ENCODE data around the gene LPIN2. TPM values are rescaled to one million over a fixed set of nuclear protein-coding genes. Genes with fewer than 3 reads are reported as not detected.

LPIN2 gene
- total RNA-seq, 1 donor from 2014 or later: 24.9 TPM

- TF ChIP-seq CTCF (IDR thresholded peaks at IDR 0.05; ENCODE audit: insufficient read depth, low read length, poor library complexity, severe bottlenecking): no peak
- H3K4me3 ChIP-seq (ENCODE audit: low read depth, low read length): no peak overlapping the region
- DNase-seq (ENCODE audit: low read depth): no peak
- no peaks in the 10 kb centered on the region for H3K27me3 ChIP-seq (ENCODE audit: control insufficient read depth, insufficient read depth, low read length)
- H3K36me3 ChIP-seq (ENCODE audit: control insufficient read depth, insufficient read depth, low read length): no peaks in the 10 kb centered on the region
These were observed 19.7 kb downstream of the LPIN2 start for GRCh38 chr18:2992995-2993877.

GRCh38 chr18:2990956-2991640, 21.8 kb downstream of the LPIN2 start:
- no peak for TF ChIP-seq CTCF (IDR thresholded peaks at IDR 0.05; ENCODE audit: insufficient read depth, low read length, poor library complexity, severe bottlenecking)
- no peaks in the 10 kb centered on the region for H3K27me3 ChIP-seq (ENCODE audit: control insufficient read depth, insufficient read depth, low read length)
- no peak for DNase-seq (ENCODE audit: low read depth)
- no peaks in the 10 kb centered on the region for H3K36me3 ChIP-seq (ENCODE audit: control insufficient read depth, insufficient read depth, low read length)
- H3K4me3 ChIP-seq (ENCODE audit: low read depth, low read length): no peak overlapping the region

GRCh38 chr18:2987876-2988790, 24.8 kb downstream of the LPIN2 start:
- Histone ChIP-seq H3K27me3 (ENCODE audit: control insufficient read depth, insufficient read depth, low read length) (no peaks in the 10 kb centered on the region), H3K4me3 (ENCODE audit: low read depth, low read length) (no peak overlapping the region), H3K36me3 (ENCODE audit: control insufficient read depth, insufficient read depth, low read length) (no peaks in the 10 kb centered on the region)
- TF ChIP-seq CTCF (IDR thresholded peaks at IDR 0.05; ENCODE audit: insufficient read depth, low read length, poor library complexity, severe bottlenecking): no peak
- DNase-seq (ENCODE audit: low read depth): no peak

GRCh38 chr18:2986150-2986865, 26.6 kb downstream of the LPIN2 start:
- Histone ChIP-seq H3K36me3 (ENCODE audit: control insufficient read depth, insufficient read depth, low read length) (no peaks in the 10 kb centered on the region), H3K4me3 (ENCODE audit: low read depth, low read length) (no peak overlapping the region), H3K27me3 (ENCODE audit: control insufficient read depth, insufficient read depth, low read length) (no peaks in the 10 kb centered on the region)
- no peak for TF ChIP-seq CTCF (IDR thresholded peaks at IDR 0.05; ENCODE audit: insufficient read depth, low read length, poor library complexity, severe bottlenecking)
- no peak for DNase-seq (ENCODE audit: low read depth)

- DNase-seq (ENCODE audit: low read depth): no peak
- Histone ChIP-seq H3K36me3 (ENCODE audit: control insufficient read depth, insufficient read depth, low read length) (no peaks in the 10 kb centered on the region), H3K4me3 (ENCODE audit: low read depth, low read length) (no peak overlapping the region), H3K27me3 (ENCODE audit: control insufficient read depth, insufficient read depth, low read length) (no peaks in the 10 kb centered on the region)
- TF ChIP-seq CTCF (IDR thresholded peaks at IDR 0.05; ENCODE audit: insufficient read depth, low read length, poor library complexity, severe bottlenecking): peak; percentile 33
These were observed 27.3 kb downstream of the LPIN2 start for GRCh38 chr18:2985628-2986027.

Measured in kidney epithelial cell (primary cell).